ENCODE data around the gene GRK5. TPM values are rescaled to one million over a fixed set of nuclear protein-coding genes. Genes with fewer than 3 reads are reported as not detected.

GRK5 gene
- total RNA-seq, 2 donors from 2014 or later = 4.8 to 10.6 TPM

- no peak for TF ChIP-seq POLR2AphosphoS5 (IDR thresholded peaks at IDR 0.05)
- TF ChIP-seq POLR2A (IDR thresholded peaks at IDR 0.05) = no peak
- no peak for TF ChIP-seq CTCF (IDR thresholded peaks at IDR 0.05)
- H3K27ac ChIP-seq = no peak overlapping the region
- H3K4me3 ChIP-seq = no peak overlapping the region
- no peaks in the 10 kb centered on the region for H3K36me3 ChIP-seq
- no peak for DNase-seq (ENCODE audit: low spot score)
- H3K9me3 ChIP-seq = no peaks in the 10 kb centered on the region
- intact Hi-C loops (cut with DNase I) = no loop called here
- H3K4me1 ChIP-seq (replicated peaks) = no peaks in the 10 kb centered on the region
- WGBS = 88% methylated on average over 5 of the region's 5 CpGs
- H3K27me3 ChIP-seq (replicated peaks; ENCODE audit: insufficient read depth) = no peaks in the 10 kb centered on the region
Observed at GRCh38 chr10:119439922-119440321, 232.6 kb downstream of the GRK5 start.

GRCh38 chr10:119441151-119441821 lies 233.9 kb downstream of the GRK5 start:
- peak overlapping the region; percentile 39 to 55 for H3K27ac ChIP-seq
- H3K36me3 ChIP-seq = no peaks in the 10 kb centered on the region
- DNase-seq (ENCODE audit: low spot score) = no peak
- WGBS = 67% methylated on average over 18 of the region's 18 CpGs
- no peaks in the 10 kb centered on the region for H3K9me3 ChIP-seq
- H3K27me3 ChIP-seq (replicated peaks; ENCODE audit: insufficient read depth) = no peaks in the 10 kb centered on the region
- no peaks in the 10 kb centered on the region for H3K4me1 ChIP-seq (replicated peaks)
- intact Hi-C loops (cut with DNase I) = no loop called here
- no peak overlapping the region for H3K4me3 ChIP-seq
- TF ChIP-seq POLR2A (IDR thresholded peaks at IDR 0.05) (no peak), POLR2AphosphoS5 (IDR thresholded peaks at IDR 0.05) (no peak), CTCF (IDR thresholded peaks at IDR 0.05) (no peak)

- WGBS = 78% methylated on average over 22 of the region's 25 CpGs
- H3K27me3 ChIP-seq (replicated peaks; ENCODE audit: insufficient read depth) = no peaks in the 10 kb centered on the region
- H3K4me1 ChIP-seq (replicated peaks) = no peaks in the 10 kb centered on the region
- TF ChIP-seq CTCF (IDR thresholded peaks at IDR 0.05) (no peak), POLR2A (IDR thresholded peaks at IDR 0.05) (no peak), POLR2AphosphoS5 (IDR thresholded peaks at IDR 0.05) (no peak)
- H3K27ac ChIP-seq = peak overlapping the region; percentile 27 to 39
- no peaks in the 10 kb centered on the region for H3K9me3 ChIP-seq
- H3K4me3 ChIP-seq = no peak overlapping the region
- intact Hi-C loops (cut with DNase I) = no loop called here
- DNase-seq (ENCODE audit: low spot score) = no peak
- H3K36me3 ChIP-seq = no peaks in the 10 kb centered on the region
Observed at GRCh38 chr10:119441921-119442757, 234.8 kb downstream of the GRK5 start.

- Histone ChIP-seq H3K27ac (no peak overlapping the region), H3K27me3 (replicated peaks; ENCODE audit: insufficient read depth) (no peaks in the 10 kb centered on the region), H3K4me3 (no peak overlapping the region), H3K36me3 (no peaks in the 10 kb centered on the region), H3K9me3 (no peaks in the 10 kb centered on the region), H3K4me1 (replicated peaks) (no peaks in the 10 kb centered on the region)
- DNase-seq (ENCODE audit: low spot score) = no peak
- intact Hi-C loops (cut with DNase I) = no loop called here
- 98% methylated on average over 4 of the region's 4 CpGs for WGBS
- TF ChIP-seq CTCF (IDR thresholded peaks at IDR 0.05) = no peak
- TF ChIP-seq POLR2A (IDR thresholded peaks at IDR 0.05) = no peak
- no peak for TF ChIP-seq POLR2AphosphoS5 (IDR thresholded peaks at IDR 0.05)
Observed at GRCh38 chr10:119442758-119443060, 235.3 kb downstream of the GRK5 start.

- no peak for DNase-seq (ENCODE audit: low spot score)
- Histone ChIP-seq H3K27ac (no peak overlapping the region), H3K36me3 (no peaks in the 10 kb centered on the region), H3K4me1 (replicated peaks) (no peaks in the 10 kb centered on the region), H3K27me3 (replicated peaks; ENCODE audit: insufficient read depth) (no peaks in the 10 kb centered on the region), H3K9me3 (no peaks in the 10 kb centered on the region), H3K4me3 (no peak overlapping the region)
- no peak for TF ChIP-seq POLR2AphosphoS5 (IDR thresholded peaks at IDR 0.05)
- no peak for TF ChIP-seq CTCF (IDR thresholded peaks at IDR 0.05)
- no peak for TF ChIP-seq POLR2A (IDR thresholded peaks at IDR 0.05)
- intact Hi-C loops (cut with DNase I) = no loop called here
- 98% methylated on average over 8 of the region's 15 CpGs for WGBS
Observed at GRCh38 chr10:119443441-119443840, 236.1 kb downstream of the GRK5 start.

Data from prostate gland (tissue), 2 donors.